Measurements from ENCODE around the gene SEPTIN11.

The SEPTIN11 gene

GRCh38 chr4:76949276-76950051 lies at the start of gene SEPTIN11:
SEPTIN11 (plus strand) TSS chr4:76949752; CDS start chr4:76949904, 152 bp downstream.
- DNase-seq (ENCODE audit: low read depth in 2 of 2, low spot score in 1 of 2): peak; percentile 66 to 68

- no peak for DNase-seq (ENCODE audit: low read depth in 2 of 2, low spot score in 1 of 2)
These were observed 47.2 kb upstream of the SEPTIN11 start for GRCh38 chr4:76902233-76902890.

GRCh38 chr4:76904646-76905190 lies 44.8 kb upstream of the SEPTIN11 start:
- DNase-seq (ENCODE audit: low read depth in 2 of 2, low spot score in 1 of 2): no peak

- DNase-seq (ENCODE audit: low read depth in 2 of 2, low spot score in 1 of 2): no peak
These were observed 44.0 kb upstream of the SEPTIN11 start for GRCh38 chr4:76905521-76905920.

GRCh38 chr4:76909711-76910110 lies 39.8 kb upstream of the SEPTIN11 start:
- no peak for DNase-seq (ENCODE audit: low read depth in 2 of 2, low spot score in 1 of 2)

- DNase-seq (ENCODE audit: low read depth in 2 of 2, low spot score in 1 of 2): no peak
These were observed 28.8 kb upstream of the SEPTIN11 start for GRCh38 chr4:76920715-76921114.

GRCh38 chr4:76923619-76924357 lies 25.8 kb upstream of the SEPTIN11 start:
- DNase-seq (ENCODE audit: low read depth in 2 of 2, low spot score in 1 of 2): no peak

GRCh38 chr4:76926841-76927240 lies 22.7 kb upstream of the SEPTIN11 start:
- DNase-seq (ENCODE audit: low read depth in 2 of 2, low spot score in 1 of 2): no peak

GRCh38 chr4:76930685-76931084 lies 18.9 kb upstream of the SEPTIN11 start:
- no peak for DNase-seq (ENCODE audit: low read depth in 2 of 2, low spot score in 1 of 2)

- no peak for DNase-seq (ENCODE audit: low read depth in 2 of 2, low spot score in 1 of 2)
These were observed 18.5 kb upstream of the SEPTIN11 start for GRCh38 chr4:76931087-76931486.

- no peak for DNase-seq (ENCODE audit: low read depth in 2 of 2, low spot score in 1 of 2)
These were observed 17.8 kb upstream of the SEPTIN11 start for GRCh38 chr4:76931576-76932276.

GRCh38 chr4:76939184-76939583 lies 10.4 kb upstream of the SEPTIN11 start:
- DNase-seq (ENCODE audit: low read depth in 2 of 2, low spot score in 1 of 2): no peak

- DNase-seq (ENCODE audit: low read depth in 2 of 2, low spot score in 1 of 2): no peak
These were observed 6.4 kb upstream of the SEPTIN11 start for GRCh38 chr4:76943129-76943620.

GRCh38 chr4:76943790-76944189 lies 5.8 kb upstream of the SEPTIN11 start:
- DNase-seq (ENCODE audit: low read depth in 2 of 2, low spot score in 1 of 2): no peak

- DNase-seq (ENCODE audit: low read depth in 2 of 2, low spot score in 1 of 2): no peak
These were observed 2.2 kb upstream of the SEPTIN11 start for GRCh38 chr4:76947369-76947768.

GRCh38 chr4:76948443-76949275 lies 893 bp upstream of the SEPTIN11 start:
- DNase-seq (ENCODE audit: low read depth in 2 of 2, low spot score in 1 of 2): peak in 1 of 2 donors; percentile 40

GRCh38 chr4:76950052-76950955 lies 752 bp downstream of the SEPTIN11 start:
- no peak for DNase-seq (ENCODE audit: low read depth in 2 of 2, low spot score in 1 of 2)

- DNase-seq (ENCODE audit: low read depth in 2 of 2, low spot score in 1 of 2): no peak
These were observed 1.6 kb downstream of the SEPTIN11 start for GRCh38 chr4:76950956-76951671.

Data from stimulated activated CD8-positive, alpha-beta memory T cell treated with anti-CD3 and anti-CD28 coated beads, Interleukin-4, amount 100 ng/mL, for 1 hour (primary cell).